IMR-90 (cell line): Measurements from ENCODE around the gene SPINK4. TPM values are rescaled to one million over a fixed set of nuclear protein-coding genes. Genes with fewer than 3 reads are reported as not detected.

Source experiments
- ATAC-seq: fragments of 200-7000 bp; cut with Tn5 transposase; 2 replicates; pipeline ENCODE4 v1.9.1; 2020; ENCODE audit warnings: low read depth, mild to moderate bottlenecking, moderate library complexity
- BruUV-seq: library from RNA; stranded (reverse); fragments of 400-500 nt; replicated peaks from 2 replicates; lab custom pipeline; 2021; lab: Mats Ljungman, UMichigan
- CTCF ChIA-PET: fragments of 300-600 bp; formaldehyde crosslinking; extraction: SDS; loops from one replicate; lab custom pipeline; 2021; ENCODE audit warnings: antibody characterized with exemption; lab: Yijun Ruan, JAX
- POLR2A ChIA-PET: fragments of 300-600 bp; sonication (Branson Sonifier 250); formaldehyde crosslinking; loops from one replicate; lab custom pipeline; 2022; ENCODE audit warnings: antibody characterized with exemption; ENCODE audit not compliant: unreplicated experiment; lab: Charles Lee
- DNase-seq: peaks from one replicate; pipeline ENCODE4 v3.0.0; 2013
- H2AFZ ChIP-seq: replicated peaks from 2 replicates; pipeline ENCODE3; 2013; ENCODE audit warnings: low read length, mild to moderate bottlenecking; ENCODE audit not compliant: poor library complexity
- H2AK5ac ChIP-seq: 2 replicates; pipeline ENCODE4 v1.6.1; 2013; ENCODE audit warnings: low read depth, low read length, inconsistent platforms
- H2AK9ac ChIP-seq: replicated peaks from 2 replicates; pipeline ENCODE3; 2013; ENCODE audit warnings: mild to moderate bottlenecking, low read depth, low read length, moderate library complexity; ENCODE audit not compliant: poor library complexity
- H2BK120ac ChIP-seq: 2 replicates; pipeline ENCODE4 v1.6.1; 2013; ENCODE audit warnings: low read depth, low read length, inconsistent platforms
- H2BK15ac ChIP-seq: 3 replicates; pipeline ENCODE4 v1.6.1; 2013; ENCODE audit warnings: low read depth, low read length, inconsistent platforms
- H2BK20ac ChIP-seq: 2 replicates; pipeline ENCODE4 v1.6.1; 2013; ENCODE audit warnings: low read depth, mild to moderate bottlenecking, inconsistent platforms, low read length, moderate library complexity
- H2BK5ac ChIP-seq: 2 replicates; pipeline ENCODE4 v1.6.1; 2013; ENCODE audit warnings: mild to moderate bottlenecking, low read depth, low read length, inconsistent platforms; ENCODE audit not compliant: poor library complexity, severe bottlenecking
- H3K14ac ChIP-seq: replicated peaks from 2 replicates; pipeline ENCODE4 v1.6.1; 2013; ENCODE audit warnings: low read depth, low read length, inconsistent platforms
- H3K18ac ChIP-seq: 2 replicates; pipeline ENCODE4 v1.6.1; 2013; ENCODE audit warnings: low read depth, low read length, control low read depth
- H3K23ac ChIP-seq: 2 replicates; pipeline ENCODE4 v1.6.1; 2013; ENCODE audit warnings: low read depth, low read length, inconsistent platforms
- H3K27ac ChIP-seq: 2 replicates; pipeline ENCODE4 v1.5.1; 2013; ENCODE audit warnings: mild to moderate bottlenecking, control low read depth, low read length; ENCODE audit not compliant: insufficient read depth
- H3K27me3 ChIP-seq: 2 replicates; pipeline ENCODE4 v1.6.1; 2013; ENCODE audit warnings: low read length; ENCODE audit not compliant: control insufficient read depth, insufficient read depth
- H3K36me3 ChIP-seq: 2 replicates; pipeline ENCODE4 v1.6.1; 2013; ENCODE audit warnings: low read length, mixed read lengths; ENCODE audit not compliant: control insufficient read depth, insufficient read depth
- H3K4ac ChIP-seq: 2 replicates; pipeline ENCODE4 v1.6.1; 2013; ENCODE audit warnings: low read depth, low read length, inconsistent platforms
- H3K4me1 ChIP-seq: 2 replicates; pipeline ENCODE4 v1.6.1; 2013; ENCODE audit warnings: low read length, mixed read lengths; ENCODE audit not compliant: control insufficient read depth, insufficient read depth
- H3K4me2 ChIP-seq: 2 replicates; pipeline ENCODE4 v1.6.1; 2013; ENCODE audit warnings: low read depth, mild to moderate bottlenecking, control low read depth, low read length, moderate library complexity
- H3K4me3 ChIP-seq: 2 replicates; pipeline ENCODE4 v1.5.1; 2013; ENCODE audit warnings: low read depth, mild to moderate bottlenecking, control low read depth, low read length, moderate library complexity; ENCODE audit not compliant: insufficient read depth
- H3K56ac ChIP-seq: 2 replicates; pipeline ENCODE4 v1.6.1; 2013; ENCODE audit warnings: low read length, inconsistent platforms; ENCODE audit not compliant: insufficient read depth; ENCODE audit errors: extremely low read depth
- H3K79me1 ChIP-seq, 2 experiments: 2 replicates each; pipeline ENCODE4 v1.6.1; 2013; ENCODE audit warnings: low read length in 2 of 2, inconsistent platforms in 1 of 2, low read depth in 1 of 2
- H3K9ac ChIP-seq: 2 replicates; pipeline ENCODE4 v1.6.1; 2013; ENCODE audit warnings: low read depth, low read length, control low read depth
- H3K9me1 ChIP-seq: 2 replicates; pipeline ENCODE4 v1.6.1; 2013; ENCODE audit warnings: low read length, inconsistent platforms; ENCODE audit not compliant: insufficient read depth
- H3K9me3 ChIP-seq: 2 replicates; pipeline ENCODE4 v1.6.1; 2013; ENCODE audit warnings: low read length; ENCODE audit not compliant: control insufficient read depth, insufficient read depth
- H4K20me1 ChIP-seq: 2 replicates; pipeline ENCODE4 v1.6.1; 2013; ENCODE audit warnings: low read length, inconsistent platforms; ENCODE audit not compliant: insufficient read depth
- H4K5ac ChIP-seq: 2 replicates; pipeline ENCODE4 v1.6.1; 2013; ENCODE audit warnings: mild to moderate bottlenecking, low read depth, low read length, control low read depth
- H4K8ac ChIP-seq, 2 experiments: 2 replicates each; pipeline ENCODE4 v1.6.1; 2013; ENCODE audit warnings: low read depth in 2 of 2, low read length in 2 of 2, control low read depth in 1 of 2, inconsistent platforms in 1 of 2
- H4K91ac ChIP-seq: 2 replicates; pipeline ENCODE4 v1.6.1; 2013; ENCODE audit warnings: low read depth, low read length, inconsistent platforms; ENCODE audit not compliant: insufficient read depth
- BHLHE40 ChIP-seq: fragments of 150-350 bp; IDR thresholded peaks from 2 replicates; pipeline ENCODE4 v1.6.1; 2016; ENCODE audit warnings: mild to moderate bottlenecking, low read depth, low read length
- CEBPB ChIP-seq: IDR thresholded peaks from 2 replicates; pipeline ENCODE4 v1.6.1; 2012; ENCODE audit warnings: low read depth, low read length, improper control_type of control experiment
- CHD1 ChIP-seq: IDR thresholded peaks from 2 replicates; pipeline ENCODE4 v1.6.1; 2012; ENCODE audit warnings: low read depth, low read length, improper control_type of control experiment
- CTCF ChIP-seq: conservative IDR thresholded peaks from 2 replicates; pipeline ENCODE4 v1.5.1; 2012; ENCODE audit warnings: mild to moderate bottlenecking, low read depth, low read length, improper control_type of control experiment
- ELK1 ChIP-seq: fragments of 150-350 bp; IDR thresholded peaks from 2 replicates; pipeline ENCODE4 v1.6.1; 2016; ENCODE audit warnings: low read depth, mild to moderate bottlenecking, low read length, moderate library complexity, borderline replicate concordance
- FOS ChIP-seq: fragments of 150-350 bp; IDR thresholded peaks from 2 replicates; pipeline ENCODE4 v1.6.1; 2016; ENCODE audit warnings: low read depth, low read length
- MAFK ChIP-seq: IDR thresholded peaks from 2 replicates; pipeline ENCODE4 v1.6.1; 2012; ENCODE audit warnings: low read depth, low read length, improper control_type of control experiment
- MAZ ChIP-seq: IDR thresholded peaks from 2 replicates; pipeline ENCODE4 v1.6.1; 2012; ENCODE audit warnings: low read depth, mild to moderate bottlenecking, low read length, improper control_type of control experiment, moderate library complexity, borderline replicate concordance
- MXI1 ChIP-seq: IDR thresholded peaks from 2 replicates; pipeline ENCODE4 v1.6.1; 2012; ENCODE audit warnings: low read depth, mild to moderate bottlenecking, low read length, moderate library complexity, borderline replicate concordance
- NFE2L2 ChIP-seq: fragments of 150-350 bp; IDR thresholded peaks from 2 replicates; pipeline ENCODE4 v1.6.1; 2016; ENCODE audit warnings: low read depth, mild to moderate bottlenecking, low read length
- POLR2A ChIP-seq: IDR thresholded peaks from 2 replicates; pipeline ENCODE4 v1.6.1; 2012; ENCODE audit warnings: mild to moderate bottlenecking, low read depth, low read length
- RAD21 ChIP-seq: IDR thresholded peaks from 2 replicates; pipeline ENCODE4 v1.6.1; 2012; ENCODE audit warnings: low read length, improper control_type of control experiment
- RCOR1 ChIP-seq: IDR thresholded peaks from 2 replicates; pipeline ENCODE4 v1.6.1; 2012; ENCODE audit warnings: mild to moderate bottlenecking, low read length, improper control_type of control experiment; ENCODE audit not compliant: insufficient replicate concordance
- RFX5 ChIP-seq: IDR thresholded peaks from 2 replicates; pipeline ENCODE4 v1.8.0; 2012; ENCODE audit warnings: low read depth, mild to moderate bottlenecking, low read length, moderate library complexity
- SMC3 ChIP-seq: fragments of 150-350 bp; IDR thresholded peaks from 2 replicates; pipeline ENCODE4 v1.6.1; 2016; ENCODE audit warnings: low read depth, mild to moderate bottlenecking, antibody characterized with exemption, low read length, moderate library complexity
- USF2 ChIP-seq: fragments of 150-350 bp; IDR thresholded peaks from 2 replicates; pipeline ENCODE4 v1.6.1; 2017; ENCODE audit warnings: mild to moderate bottlenecking, antibody characterized with exemption, low read length, low read depth
- WGBS, 2 experiments: methylation state at CpG; one replicate each; pipeline versions ENCODE4 v1.1.5 to v1.1.7; 2013; ENCODE audit warnings: missing lambda C conversion rate in 2 of 2; ENCODE audit not compliant: insufficient read length in 1 of 2; ENCODE audit errors: extremely low coverage in 2 of 2; 5-methylcytosine and 5-hydroxymethylcytosine counted together
- dilution Hi-C: fragments of 300-500 bp; cut with HindIII; formaldehyde crosslinking; loops from one replicate; pipeline ENCODE4 v1.14.3; 2018; ENCODE audit warnings: low sequenced_read_pairs; ENCODE audit not compliant: unreplicated experiment
- in situ Hi-C: fragments of 300-500 bp; cut with MboI; formaldehyde crosslinking; loops from 3 replicates; pipeline ENCODE4 v1.14.3; 2019; ENCODE audit warnings: low sequenced_read_pairs, inconsistent platforms, mixed read lengths
- intact Hi-C: fragments of 100-400 bp; cut with micrococcal nuclease; formaldehyde crosslinking; loops from 2 replicates; pipeline ENCODE4 v1.10.0; 2022
- polyA plus RNA-seq, 3 experiments: library from polyadenylated mRNA; depleted of rRNA; stranded (reverse); fragments of >200 nt; gene quantifications; 2 replicates each; pipeline ENCODE4 v1.2.3, GENCODE V29; 2012; ENCODE audit warnings: low replicate concordance in 1 of 3
- total RNA-seq: library from RNA; depleted of rRNA; stranded (reverse); fragments of >200 nt; gene quantifications from 2 replicates; pipeline ENCODE4 v1.2.3, GENCODE V29; 2012

Gene SPINK4
- total and polyA plus RNA-seq, 2 of the 4 experiments (the other 2 are of a cell fraction) = not detected

GRCh38 chr9:33196736-33197135, 43.2 kb upstream of the SPINK4 start:
- H3K9ac ChIP-seq = no peak overlapping the region
- no peaks in the 10 kb centered on the region for H3K9me1 ChIP-seq
- ATAC-seq = peak; percentile 46
- H3K36me3 ChIP-seq = no peaks in the 10 kb centered on the region
- DNase-seq = peak; percentile 22
- H3K79me1 ChIP-seq = no peaks in the 10 kb centered on the region
- H3K27me3 ChIP-seq = no peaks in the 10 kb centered on the region
- no peak overlapping the region for H2AK9ac ChIP-seq
- H3K4me2 ChIP-seq = peak overlapping the region; percentile 34; the same call in 1 of the 2 replicates
- peak overlapping the region; percentile 79 for H2BK120ac ChIP-seq
- no peak overlapping the region for H3K4me3 ChIP-seq
- no CpG with 5 or more reads among the region's 1 CpG for WGBS, 2 experiments
- intact Hi-C loops = no loop called here
- no peak overlapping the region; the same call in 2 of the 3 replicates for H2BK15ac ChIP-seq
- no peaks in the 10 kb centered on the region for H3K9me3 ChIP-seq
- BruUV-seq = no TSS peak
- CTCF ChIA-PET = no interaction called here
- peak overlapping the region; percentile 99; the same call in 1 of the 2 replicates for H4K5ac ChIP-seq
- H4K8ac ChIP-seq = peak overlapping the region; percentile 47 to 71; a peak in 3 of 4 replicates
- in situ Hi-C loops = no loop called here
- no peak overlapping the region for H3K56ac ChIP-seq
- no peaks in the 10 kb centered on the region for H4K20me1 ChIP-seq
- H4K91ac ChIP-seq = peak overlapping the region; percentile 44; the same call in 1 of the 2 replicates
- H2AFZ ChIP-seq = no peak overlapping the region
- TF ChIP-seq RFX5 (no peak), USF2 (no peak), MAZ (no peak), BHLHE40 (no peak), MAFK (no peak), POLR2A (no peak), MXI1 (no peak), CTCF (no peak), RAD21 (no peak), NFE2L2 (no peak), RCOR1 (no peak), SMC3 (no peak), CEBPB (no peak), ELK1 (no peak), FOS (no peak), CHD1 (no peak)
- H3K4me1 ChIP-seq = peaks cover 5% of the 10 kb centered on the region
- peak overlapping the region; percentile 85 for H2BK5ac ChIP-seq
- dilution Hi-C loops = no loop called here
- no peak overlapping the region for H2AK5ac ChIP-seq
- peak overlapping the region; percentile 89; the same call in 1 of the 2 replicates for H3K4ac ChIP-seq
- H2BK20ac ChIP-seq = peak overlapping the region; percentile 64
- peak overlapping the region; percentile 79 for H3K14ac ChIP-seq
- peak overlapping the region; percentile 98; the same call in 1 of the 2 replicates for H3K18ac ChIP-seq
- POLR2A ChIA-PET = no interaction called here
- H3K27ac ChIP-seq = peak overlapping the region; percentile 81; the same call in 1 of the 2 replicates
- H3K23ac ChIP-seq = peak overlapping the region; percentile 48; the same call in 1 of the 2 replicates
